Glomerular visceral epithelial cell (primary cell): ENCODE data around the gene PTCD1.

Source experiments
- DNase-seq: peaks from one replicate; pipeline ENCODE4 v3.0.0-alpha.2; 2016; ENCODE audit errors: extremely low spot score

Gene PTCD1

DNA sequence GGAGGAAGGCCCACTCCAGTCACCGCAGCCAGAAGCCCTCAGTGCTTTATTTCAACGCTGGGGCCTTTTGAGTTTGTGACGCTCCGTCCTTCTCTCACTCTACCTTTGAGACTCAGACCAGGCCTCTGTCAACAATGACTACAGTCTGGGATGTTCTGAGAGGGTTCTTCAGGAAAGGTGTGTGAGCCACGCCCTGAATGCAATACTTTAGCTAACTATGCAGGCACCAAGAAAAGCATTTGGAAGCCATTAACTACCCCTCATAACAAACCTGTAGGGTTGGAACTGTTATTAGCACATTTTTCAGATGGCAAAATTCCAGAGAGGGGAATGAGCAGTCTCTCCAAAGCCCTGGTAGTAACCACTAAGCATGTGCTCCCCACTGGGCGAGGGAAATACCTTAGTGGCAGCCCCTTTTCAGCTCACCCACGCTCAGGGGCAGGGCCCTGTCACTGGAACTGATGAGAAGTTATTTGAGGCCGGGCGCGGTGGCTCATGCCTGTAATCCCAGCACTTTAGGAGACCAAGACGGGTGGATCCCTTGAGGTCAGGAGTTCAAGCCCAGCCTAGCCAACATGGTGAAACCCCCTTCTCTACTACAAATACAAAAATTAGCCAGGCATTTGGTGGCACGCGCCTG, 69.7 kb downstream of the PTCD1 start:
- DNase-seq, result no peak
